SK-N-SH (cell line): ENCODE results near the gene SFTPA2.

Experiments
- CTCF ChIP-seq: fragments of 200-600 bp; sonication (generic); IDR thresholded peaks from 2 replicates; pipeline ENCODE4 v1.6.1; 2017; ENCODE audit warnings: antibody characterized with exemption, mild to moderate bottlenecking, moderate library complexity
- FOSL2 ChIP-seq: IDR thresholded peaks from 2 replicates; pipeline ENCODE4 v1.4.0; 2012; ENCODE audit warnings: low read depth, mild to moderate bottlenecking, moderate library complexity, borderline replicate concordance
- IRF3 ChIP-seq: fragments of 150-350 bp; IDR thresholded peaks from 2 replicates; pipeline ENCODE4 v1.6.1; 2016; ENCODE audit warnings: mild to moderate bottlenecking, low read depth, low read length
- PBX3 ChIP-seq: IDR thresholded peaks from 2 replicates; pipeline ENCODE4; 2012
- POLR2AphosphoS5 ChIP-seq: IDR thresholded peaks from 2 replicates; pipeline ENCODE4 v1.6.1; 2012; ENCODE audit warnings: low read depth, low read length
- RAD21 ChIP-seq: IDR thresholded peaks from 2 replicates; pipeline ENCODE4 v1.6.1; 2012; ENCODE audit warnings: mild to moderate bottlenecking, low read length
- REST ChIP-seq: IDR thresholded peaks from 2 replicates; pipeline ENCODE4 v1.6.1; 2012; ENCODE audit warnings: mild to moderate bottlenecking, low read depth, low read length, moderate library complexity
- RXRA ChIP-seq: IDR thresholded peaks from 2 replicates; pipeline ENCODE4 v1.4.0; 2012; ENCODE audit warnings: low read depth, mild to moderate bottlenecking, borderline replicate concordance

- TF ChIP-seq CTCF: no peak
- TF ChIP-seq RAD21: no peak
- TF ChIP-seq POLR2AphosphoS5: no peak
- TF ChIP-seq PBX3: no peak
- TF ChIP-seq RXRA: no peak
- no peak for TF ChIP-seq FOSL2
- no peak for TF ChIP-seq REST
- TF ChIP-seq IRF3: no peak
Observed at GRCh38 chr10:79579361-79579760, 19.2 kb upstream of the SFTPA2 start.
